SK-N-SH (cell line): ENCODE measurements around the gene ST8SIA6.

ENCODE experiments used
- CTCF ChIP-seq: fragments of 200-600 bp; sonication (generic); IDR thresholded peaks from 2 replicates; pipeline ENCODE4 v1.6.1; 2017; ENCODE audit warnings: antibody characterized with exemption, mild to moderate bottlenecking, moderate library complexity
- EZH2phosphoT487 ChIP-seq: fragments of 200-600 bp; sonication (generic); IDR thresholded peaks from 2 replicates; pipeline ENCODE4 v1.6.1; 2017; ENCODE audit warnings: low read depth, mixed run types, mild to moderate bottlenecking, antibody characterized with exemption, moderate library complexity, borderline replicate concordance
- FOXM1 ChIP-seq: IDR thresholded peaks from 2 replicates; pipeline ENCODE4 v1.4.0; 2012; ENCODE audit warnings: low read depth, mild to moderate bottlenecking
- GABPA ChIP-seq: IDR thresholded peaks from 2 replicates; pipeline ENCODE4 v1.4.0; 2012; ENCODE audit warnings: low read depth, mild to moderate bottlenecking
- NFIC ChIP-seq: IDR thresholded peaks from 2 replicates; pipeline ENCODE4 v1.4.0; 2012; ENCODE audit warnings: borderline replicate concordance
- POLR2AphosphoS5 ChIP-seq: IDR thresholded peaks from 2 replicates; pipeline ENCODE4 v1.6.1; 2012; ENCODE audit warnings: low read depth, low read length
- RXRA ChIP-seq: IDR thresholded peaks from 2 replicates; pipeline ENCODE4 v1.4.0; 2012; ENCODE audit warnings: low read depth, mild to moderate bottlenecking, borderline replicate concordance

GRCh38 chr10:17475661-17476060 lies 21.3 kb upstream of the ST8SIA6 start:
- TF ChIP-seq EZH2phosphoT487 (no peak), CTCF (no peak), GABPA (no peak), FOXM1 (no peak), NFIC (no peak), RXRA (no peak), POLR2AphosphoS5 (no peak)
